Effector memory CD4-positive, alpha-beta T cell (primary cell): ENCODE measurements around the gene PLCB1.

Experiments
- DNase-seq, 3 donors: peaks; one replicate each; pipeline ENCODE4 v3.0.0-alpha.2; 2020
- H3K27ac ChIP-seq: 2 replicates; pipeline ENCODE4 v1.7.0; 2013; ENCODE audit warnings: mild to moderate bottlenecking, low read length, moderate library complexity; ENCODE audit not compliant: insufficient read depth, poor library complexity, severe bottlenecking
- H3K27me3 ChIP-seq: replicated peaks from 2 replicates; pipeline ENCODE4 v1.7.0; 2013; ENCODE audit warnings: mild to moderate bottlenecking, low read length; ENCODE audit not compliant: insufficient read depth, control insufficient read depth, poor library complexity, severe bottlenecking
- H3K36me3 ChIP-seq: 2 replicates; pipeline ENCODE4 v1.7.0; 2013; ENCODE audit warnings: mild to moderate bottlenecking, low read length, moderate library complexity; ENCODE audit not compliant: control insufficient read depth, insufficient read depth
- H3K4me1 ChIP-seq: 2 replicates; pipeline ENCODE4 v1.7.0; 2013; ENCODE audit warnings: low read length, mild to moderate bottlenecking; ENCODE audit not compliant: control insufficient read depth, insufficient read depth, poor library complexity, severe bottlenecking
- H3K4me3 ChIP-seq: 2 replicates; pipeline ENCODE4 v1.7.0; 2013; ENCODE audit warnings: low read length, low read depth, mild to moderate bottlenecking; ENCODE audit not compliant: insufficient read depth, poor library complexity, severe bottlenecking
- H3K9me3 ChIP-seq: 2 replicates; pipeline ENCODE4 v1.7.0; 2013; ENCODE audit warnings: mild to moderate bottlenecking, low read length, moderate library complexity; ENCODE audit not compliant: control insufficient read depth

Gene PLCB1

GRCh38 chr20:8242066-8242465 is 110.0 kb downstream of the PLCB1 start:
- no peak for DNase-seq
- no peak overlapping the region for H3K27ac ChIP-seq

GRCh38 chr20:8242827-8243724 is 111.0 kb downstream of the PLCB1 start:
- Histone ChIP-seq H3K27ac (no peak overlapping the region), H3K36me3 (no peaks in the 10 kb centered on the region), H3K4me1 (no peaks in the 10 kb centered on the region), H3K27me3 (no peaks in the 10 kb centered on the region), H3K9me3 (no peaks in the 10 kb centered on the region), H3K4me3 (no peak overlapping the region)
- no peak for DNase-seq

More at GRCh38 chr20:8242066-8242465, 110.0 kb downstream of the PLCB1 start:
- H3K9me3 ChIP-seq, result no peaks in the 10 kb centered on the region
- no peaks in the 10 kb centered on the region for H3K4me1 ChIP-seq
- H3K27me3 ChIP-seq, result no peaks in the 10 kb centered on the region
- H3K36me3 ChIP-seq, result no peaks in the 10 kb centered on the region
- no peak overlapping the region for H3K4me3 ChIP-seq

DNA sequence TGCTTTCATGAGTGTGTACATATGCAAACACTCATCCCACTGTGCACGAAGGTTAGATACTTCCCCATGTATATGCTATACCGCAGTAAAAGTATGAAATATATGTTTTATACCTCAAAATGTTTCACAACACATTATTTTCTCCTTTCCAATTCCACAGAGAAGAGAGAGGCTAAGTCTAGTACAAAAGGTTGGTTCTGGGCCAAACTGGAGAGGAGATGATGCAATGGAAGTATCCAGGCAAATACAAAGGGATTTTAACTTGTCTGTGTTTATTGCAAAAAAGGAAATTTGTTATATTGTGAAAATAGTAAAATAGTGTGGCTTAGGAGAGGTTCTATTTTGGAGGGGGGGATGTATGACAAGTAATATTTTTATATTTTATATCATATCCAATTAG is 112.6 kb downstream of the PLCB1 start:
- Histone ChIP-seq H3K4me1 (no peaks in the 10 kb centered on the region), H3K9me3 (no peaks in the 10 kb centered on the region), H3K36me3 (no peaks in the 10 kb centered on the region), H3K4me3 (no peak overlapping the region), H3K27ac (no peak overlapping the region), H3K27me3 (no peaks in the 10 kb centered on the region)
- no peak for DNase-seq

DNA sequence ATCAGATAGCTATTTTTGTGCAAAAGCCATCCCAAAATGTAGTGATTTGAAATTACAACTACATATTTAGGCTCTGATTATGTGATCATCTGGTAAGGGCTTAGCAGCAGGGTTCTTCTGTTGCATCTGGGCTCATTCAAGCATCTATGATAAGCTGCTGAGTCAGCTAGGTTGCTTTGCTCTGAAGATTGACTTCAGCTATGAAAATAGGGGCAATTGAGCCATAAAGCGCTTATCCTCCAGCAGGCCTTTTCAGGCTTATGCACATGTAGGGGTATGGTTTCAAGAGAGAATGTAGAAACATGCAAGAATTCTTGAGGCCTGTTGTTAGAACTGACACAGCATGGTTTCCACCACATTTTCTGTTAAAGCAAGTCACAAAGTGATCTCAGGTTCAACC is 114.1 kb downstream of the PLCB1 start:
- H3K4me1 ChIP-seq, result no peaks in the 10 kb centered on the region
- no peak overlapping the region for H3K4me3 ChIP-seq
- no peaks in the 10 kb centered on the region for H3K9me3 ChIP-seq
- H3K36me3 ChIP-seq, result no peaks in the 10 kb centered on the region
- no peaks in the 10 kb centered on the region for H3K27me3 ChIP-seq
- no peak overlapping the region for H3K27ac ChIP-seq
- no peak for DNase-seq

DNA sequence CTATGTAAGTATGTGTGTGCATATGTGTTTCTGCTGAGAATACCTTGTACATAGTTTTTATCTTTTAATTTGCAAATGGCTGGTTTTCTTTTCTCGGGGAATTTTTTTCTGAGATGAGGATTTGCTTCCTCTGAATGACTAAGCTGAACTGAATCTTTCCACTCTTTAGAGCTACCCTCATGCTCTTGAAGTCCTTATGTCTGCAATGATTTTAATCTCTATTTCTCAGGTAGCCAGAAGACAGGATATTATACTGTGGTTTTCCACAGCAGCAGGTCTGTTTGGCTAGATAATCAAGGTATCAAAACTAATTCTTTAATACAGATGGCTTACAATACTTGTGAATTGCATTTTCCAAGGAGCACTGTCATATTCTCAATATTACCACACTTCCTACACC is 114.7 kb downstream of the PLCB1 start:
- H3K27me3 ChIP-seq, result no peaks in the 10 kb centered on the region
- H3K9me3 ChIP-seq, result no peaks in the 10 kb centered on the region
- no peak for DNase-seq
- H3K4me1 ChIP-seq, result no peaks in the 10 kb centered on the region
- no peak overlapping the region for H3K27ac ChIP-seq
- H3K4me3 ChIP-seq, result no peak overlapping the region
- H3K36me3 ChIP-seq, result no peaks in the 10 kb centered on the region

- H3K36me3 ChIP-seq, result no peaks in the 10 kb centered on the region
- H3K27me3 ChIP-seq, result no peaks in the 10 kb centered on the region
- H3K4me3 ChIP-seq, result no peak overlapping the region
- no peaks in the 10 kb centered on the region for H3K9me3 ChIP-seq
- H3K27ac ChIP-seq, result no peak overlapping the region
- no peaks in the 10 kb centered on the region for H3K4me1 ChIP-seq
- DNase-seq, result no peak
Measured at GRCh38 chr20:8248051-8248450, 116.0 kb downstream of the PLCB1 start.

DNA sequence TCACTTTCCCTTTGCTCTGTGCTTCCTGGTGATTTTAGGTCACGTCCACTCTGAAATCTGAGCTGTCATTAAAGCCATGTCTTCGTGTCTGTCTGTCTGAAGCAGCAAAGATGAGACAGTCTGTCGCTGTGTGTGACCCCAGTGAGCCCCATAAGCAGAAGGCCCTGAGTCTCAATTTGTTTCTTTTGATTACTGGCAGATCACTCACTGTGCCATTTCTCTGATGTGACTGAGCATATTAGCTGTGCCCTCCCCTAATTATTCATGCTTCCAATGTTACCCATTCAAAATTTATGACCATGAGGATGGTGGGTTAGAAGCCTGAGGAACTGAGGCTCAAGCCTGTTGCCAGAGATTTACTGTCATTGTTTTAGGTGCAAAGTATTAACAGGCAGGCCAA is 117.6 kb downstream of the PLCB1 start:
- H3K4me3 ChIP-seq, result no peak overlapping the region
- H3K4me1 ChIP-seq, result no peaks in the 10 kb centered on the region
- no peaks in the 10 kb centered on the region for H3K9me3 ChIP-seq
- no peaks in the 10 kb centered on the region for H3K27me3 ChIP-seq
- no peaks in the 10 kb centered on the region for H3K36me3 ChIP-seq
- no peak for DNase-seq
- H3K27ac ChIP-seq, result no peak overlapping the region

DNA sequence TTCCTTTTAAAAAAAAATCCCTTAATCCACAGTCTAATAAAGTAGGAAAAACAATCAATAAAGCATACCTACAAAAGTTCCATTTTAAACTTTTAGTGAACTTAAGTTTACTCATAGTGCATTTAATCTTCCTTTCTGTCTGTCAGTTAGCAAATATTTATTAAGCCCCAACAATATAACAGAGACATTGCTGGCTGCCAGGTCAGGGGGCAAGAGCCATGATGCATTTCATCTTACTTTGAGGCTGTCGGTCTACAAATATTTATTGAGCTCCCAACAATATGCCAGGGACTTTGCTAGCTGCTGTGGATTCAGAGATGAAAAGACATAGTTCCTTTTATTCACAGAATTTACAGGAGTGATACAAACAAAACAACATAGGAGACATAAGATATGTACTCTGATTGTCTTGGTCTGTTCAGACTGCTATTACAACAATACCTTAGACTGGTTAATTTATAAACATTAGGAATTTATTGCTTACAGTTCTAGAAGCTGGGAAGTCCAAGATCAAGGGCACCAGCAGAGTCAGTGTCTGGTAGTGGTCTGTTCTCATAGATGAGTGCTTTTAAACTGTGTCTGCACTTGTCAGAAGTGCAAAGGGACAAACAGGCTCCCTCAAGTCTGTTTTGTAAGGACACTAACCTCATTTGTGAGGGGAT is 118.6 kb downstream of the PLCB1 start:
- Histone ChIP-seq H3K9me3 (no peaks in the 10 kb centered on the region), H3K27ac (no peak overlapping the region), H3K36me3 (no peaks in the 10 kb centered on the region), H3K27me3 (no peaks in the 10 kb centered on the region), H3K4me3 (no peak overlapping the region), H3K4me1 (no peaks in the 10 kb centered on the region)
- DNase-seq, result no peak

- no peak for DNase-seq
- H3K4me3 ChIP-seq, result no peak overlapping the region
- no peaks in the 10 kb centered on the region for H3K36me3 ChIP-seq
Measured at GRCh38 chr20:8251201-8251575, 119.1 kb downstream of the PLCB1 start.

GRCh38 chr20:8254911-8255582 is 123.0 kb downstream of the PLCB1 start:
- no peak overlapping the region for H3K4me3 ChIP-seq
- H3K27me3 ChIP-seq, result no peaks in the 10 kb centered on the region
- H3K9me3 ChIP-seq, result no peaks in the 10 kb centered on the region
- H3K4me1 ChIP-seq, result no peaks in the 10 kb centered on the region
- H3K27ac ChIP-seq, result no peak overlapping the region
- no peaks in the 10 kb centered on the region for H3K36me3 ChIP-seq
- no peak for DNase-seq

More at GRCh38 chr20:8251201-8251575, 119.1 kb downstream of the PLCB1 start:
- Histone ChIP-seq H3K9me3 (no peaks in the 10 kb centered on the region), H3K4me1 (no peaks in the 10 kb centered on the region), H3K27ac (no peak overlapping the region), H3K27me3 (no peaks in the 10 kb centered on the region)
